ENCODE results near the gene UAP1.

DNA sequence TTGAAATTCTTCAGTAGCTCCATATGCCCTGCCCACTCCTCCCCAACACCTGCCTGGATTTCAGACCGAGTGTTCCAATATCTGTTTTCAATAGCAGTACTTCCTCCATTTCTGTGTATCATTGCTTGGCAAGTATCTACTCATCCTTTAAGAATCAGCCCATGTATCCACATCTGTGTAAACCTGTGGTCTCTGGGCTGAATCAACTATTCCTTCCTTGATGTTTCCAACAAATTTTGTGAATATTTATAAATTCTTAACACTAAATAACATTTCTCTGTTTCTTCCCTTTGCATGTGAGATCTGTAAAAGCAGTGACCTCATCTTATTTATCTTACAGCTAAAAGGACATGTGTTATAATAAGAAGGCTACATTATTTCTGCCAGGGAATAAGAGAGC, 26.0 kb upstream of the UAP1 start:
- TF ChIP-seq, protein P1, sequence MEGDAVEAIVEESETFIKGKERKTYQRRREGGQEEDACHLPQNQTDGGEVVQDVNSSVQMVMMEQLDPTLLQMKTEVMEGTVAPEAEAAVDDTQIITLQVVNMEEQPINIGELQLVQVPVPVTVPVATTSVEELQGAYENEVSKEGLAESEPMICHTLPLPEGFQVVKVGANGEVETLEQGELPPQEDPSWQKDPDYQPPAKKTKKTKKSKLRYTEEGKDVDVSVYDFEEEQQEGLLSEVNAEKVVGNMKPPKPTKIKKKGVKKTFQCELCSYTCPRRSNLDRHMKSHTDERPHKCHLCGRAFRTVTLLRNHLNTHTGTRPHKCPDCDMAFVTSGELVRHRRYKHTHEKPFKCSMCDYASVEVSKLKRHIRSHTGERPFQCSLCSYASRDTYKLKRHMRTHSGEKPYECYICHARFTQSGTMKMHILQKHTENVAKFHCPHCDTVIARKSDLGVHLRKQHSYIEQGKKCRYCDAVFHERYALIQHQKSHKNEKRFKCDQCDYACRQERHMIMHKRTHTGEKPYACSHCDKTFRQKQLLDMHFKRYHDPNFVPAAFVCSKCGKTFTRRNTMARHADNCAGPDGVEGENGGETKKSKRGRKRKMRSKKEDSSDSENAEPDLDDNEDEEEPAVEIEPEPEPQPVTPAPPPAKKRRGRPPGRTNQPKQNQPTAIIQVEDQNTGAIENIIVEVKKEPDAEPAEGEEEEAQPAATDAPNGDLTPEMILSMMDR (IDR thresholded peaks at IDR 0.05; ENCODE audit: low read depth, low read length, poor library complexity, severe bottlenecking), result no peak
- no peak for TF ChIP-seq EZH2phosphoT487 (IDR thresholded peaks at IDR 0.05; ENCODE audit: borderline replicate concordance, low read length)
